Epithelial cell of prostate (primary cell): ENCODE measurements around the gene ATP5MG.
A peak's percentile ranks its signal among the peaks of the same experiment; 100 is the strongest.
"Not testable (repeated sequence)": the region's sequence is repeated elsewhere in the genome, so short reads cannot be mapped to it uniquely, and the experiment has no call there.

Experiments used
- DNase-seq: peaks from one replicate; pipeline ENCODE4 v3.0.0-alpha.2; 2011; ENCODE audit warnings: low read depth, low spot score
- H3K27ac ChIP-seq: fragments of 450-650 bp; 2 replicates; pipeline ENCODE4 v1.5.1; 2017; ENCODE audit warnings: mild to moderate bottlenecking

The ATP5MG gene

GRCh38 chr11:118402594-118402993 is 1.2 kb downstream of the ATP5MG start:
- peak overlapping the region; percentile 77 for H3K27ac ChIP-seq

GRCh38 chr11:118406599-118407166 is 5.3 kb downstream of the ATP5MG start:
- no peak for DNase-seq

More at GRCh38 chr11:118402594-118402993, 1.2 kb downstream of the ATP5MG start:
- not testable (repeated sequence) for DNase-seq

GRCh38 chr11:118410055-118410745 is 8.8 kb downstream of the ATP5MG start:
- DNase-seq: no peak
- no peak overlapping the region for H3K27ac ChIP-seq

More at GRCh38 chr11:118406599-118407166, 5.3 kb downstream of the ATP5MG start:
- no peak overlapping the region for H3K27ac ChIP-seq

GRCh38 chr11:118411530-118411929 is 10.1 kb downstream of the ATP5MG start:
- DNase-seq: no peak

GRCh38 chr11:118412921-118413320 is 11.5 kb downstream of the ATP5MG start:
- no peak overlapping the region for H3K27ac ChIP-seq
- no peak for DNase-seq

More at GRCh38 chr11:118411530-118411929, 10.1 kb downstream of the ATP5MG start:
- H3K27ac ChIP-seq: no peak overlapping the region

GRCh38 chr11:118415062-118415738 is 13.8 kb downstream of the ATP5MG start:
- no peak for DNase-seq
- H3K27ac ChIP-seq: no peak overlapping the region

GRCh38 chr11:118415739-118416068 is 14.3 kb downstream of the ATP5MG start:
- no peak overlapping the region for H3K27ac ChIP-seq
- peak; percentile 77 for DNase-seq

GRCh38 chr11:118416900-118417299 is 15.5 kb downstream of the ATP5MG start:
- not testable (repeated sequence) for DNase-seq, H3K27ac ChIP-seq

- DNase-seq: no peak
- no peak overlapping the region for H3K27ac ChIP-seq
Measured at GRCh38 chr11:118417801-118418200, 16.4 kb downstream of the ATP5MG start.

- no peak for DNase-seq
- no peak overlapping the region for H3K27ac ChIP-seq
Measured at GRCh38 chr11:118418766-118419165, 17.4 kb downstream of the ATP5MG start.

GRCh38 chr11:118427707-118428106 is 26.3 kb downstream of the ATP5MG start:
- no peak overlapping the region for H3K27ac ChIP-seq
- DNase-seq: no peak

- no peak for DNase-seq
- H3K27ac ChIP-seq: no peak overlapping the region
Measured at GRCh38 chr11:118430956-118431355, 29.6 kb downstream of the ATP5MG start.

GRCh38 chr11:118434123-118434552 is 32.7 kb downstream of the ATP5MG start:
- H3K27ac ChIP-seq: no peak overlapping the region
- no peak for DNase-seq

- no peak for DNase-seq
- H3K27ac ChIP-seq: no peak overlapping the region
Measured at GRCh38 chr11:118434553-118435289, 33.3 kb downstream of the ATP5MG start.

GRCh38 chr11:118435290-118435892 is 34.0 kb downstream of the ATP5MG start:
- DNase-seq: no peak
- H3K27ac ChIP-seq: peak overlapping the region; percentile 72

GRCh38 chr11:118435893-118436624 is 34.7 kb downstream of the ATP5MG start, which contains the start of gene KMT2A:
Gene KMT2A (plus strand): TSS chr11:118436492. CDS start chr11:118436513, 21 bp downstream.
- DNase-seq: peak; percentile 79
- peak within 1 kb of the TSS; percentile 72 for H3K27ac ChIP-seq

GRCh38 chr11:118436639-118437207 is 35.3 kb downstream of the ATP5MG start:
- H3K27ac ChIP-seq: peak overlapping the region; percentile 72
- no peak for DNase-seq

GRCh38 chr11:118437208-118438125 is 36.1 kb downstream of the ATP5MG start:
- H3K27ac ChIP-seq: peak overlapping the region; percentile 72

More at GRCh38 chr11:118437208-118438125, 36.1 kb downstream of the ATP5MG start:
- DNase-seq: no peak
